ENCODE results near the gene ZNF345. TPM values are rescaled to one million over a fixed set of nuclear protein-coding genes. Genes with fewer than 3 reads are reported as not detected.

The ZNF345 gene
- polyA plus RNA-seq = 1 to 10 TPM; 3.2 to 5.4 (median 3.6) TPM

DNA sequence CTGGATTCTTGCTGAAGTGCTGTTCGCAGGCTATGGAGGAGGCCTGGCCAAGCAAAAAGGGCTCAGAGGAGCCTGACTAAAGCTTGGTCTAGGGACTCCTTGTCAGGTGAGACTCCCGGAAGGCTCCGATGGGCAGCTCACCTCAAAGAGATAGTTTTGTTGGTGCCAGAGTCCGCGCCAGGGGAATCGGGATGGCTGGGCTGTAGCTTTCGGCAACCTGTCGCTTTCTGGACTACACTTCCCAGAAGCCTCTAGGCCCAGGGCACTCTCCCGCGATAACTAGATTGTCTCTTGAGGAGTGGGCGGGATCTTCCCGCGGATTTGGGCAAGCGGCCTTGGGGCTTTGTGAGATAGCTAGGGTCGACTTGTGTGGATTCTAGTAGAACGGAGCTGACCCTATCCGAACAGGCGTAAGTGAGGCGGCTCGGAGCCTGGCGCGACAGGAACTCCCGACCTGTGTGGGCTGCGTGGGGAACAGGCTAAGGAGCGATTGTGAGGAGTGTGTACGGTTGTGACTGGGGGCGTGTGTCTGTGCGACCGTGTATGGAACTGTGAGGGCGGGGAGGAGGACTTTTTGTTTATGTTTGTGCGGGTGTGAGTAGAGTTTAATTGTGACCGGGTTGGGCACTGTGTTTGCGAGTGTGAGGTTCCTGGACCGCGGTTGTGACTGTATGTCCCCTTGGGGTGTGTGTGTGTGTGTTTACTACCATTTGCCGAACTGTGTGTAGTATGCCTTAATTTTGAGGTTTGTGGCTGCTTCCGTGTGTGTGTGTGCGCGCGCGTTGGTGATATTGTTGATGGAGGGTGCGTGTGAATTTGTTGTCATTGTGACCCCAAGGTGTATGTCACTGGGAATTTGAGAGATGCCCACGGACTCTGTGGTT, at the start of gene ZNF345:
TSS of gene ZNF345 (plus strand) at position 318 of the 884 bp plus-strand sequence. CDS start 25,955 bp downstream, outside the sequence.
- peaks cover 4 to 25% (median 22%) of the 10 kb centered on the region in 3 donors for H3K36me3 Mint-ChIP-seq

DNA sequence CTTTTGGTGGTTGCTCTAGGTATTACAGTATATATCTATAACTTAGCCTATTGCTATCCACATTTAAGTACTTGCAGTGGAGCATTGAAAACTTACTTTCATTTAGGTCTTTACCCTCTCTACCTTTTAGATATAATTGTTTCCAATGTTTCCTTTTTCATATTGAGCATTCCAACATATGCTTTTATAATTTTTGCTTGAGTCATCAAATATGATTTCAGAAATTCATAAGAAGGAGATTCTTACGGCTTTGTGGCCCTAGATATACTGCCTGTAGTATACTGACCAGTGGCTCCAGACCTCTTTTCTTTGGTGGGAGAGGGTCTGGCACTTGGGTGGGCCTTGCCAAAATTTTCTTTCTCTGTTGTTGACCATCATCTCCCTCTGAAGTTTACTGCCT, 45.3 kb upstream of the ZNF345 start:
- no peak for DNase-seq
- Mint-ChIP-seq H3K4me3 (no peak overlapping the region), H3K27me3 (ENCODE audit: low read depth in 3 of 3) (no peaks in the 10 kb centered on the region), H3K9me3 (peaks cover 12 to 59% (median 45%) of the 10 kb centered on the region in 6 donors), H3K4me1 (no peaks in the 10 kb centered on the region), H3K27ac (no peak overlapping the region), H3K36me3 (peaks cover 44 to 60% (median 57%) of the 10 kb centered on the region in 3 donors)

More for the DNA sequence above, at the start of gene ZNF345:
- H3K9me3 Mint-ChIP-seq = peaks cover 0 to 6% (median 3%) of the 10 kb centered on the region in 6 donors
- no peak within 1 kb of the TSS for H3K4me3 Mint-ChIP-seq
- H3K27me3 Mint-ChIP-seq (ENCODE audit: low read depth in 3 of 3) = peaks cover 0 to 1% (median 0%) of the 10 kb centered on the region in 3 donors
- H3K27ac Mint-ChIP-seq = no peak within 1 kb of the TSS
- peaks cover 11 to 15% of the 10 kb centered on the region in 2 donors for H3K4me1 Mint-ChIP-seq
- DNase-seq = peak; percentile 84 to 87 (median 87)

DNA sequence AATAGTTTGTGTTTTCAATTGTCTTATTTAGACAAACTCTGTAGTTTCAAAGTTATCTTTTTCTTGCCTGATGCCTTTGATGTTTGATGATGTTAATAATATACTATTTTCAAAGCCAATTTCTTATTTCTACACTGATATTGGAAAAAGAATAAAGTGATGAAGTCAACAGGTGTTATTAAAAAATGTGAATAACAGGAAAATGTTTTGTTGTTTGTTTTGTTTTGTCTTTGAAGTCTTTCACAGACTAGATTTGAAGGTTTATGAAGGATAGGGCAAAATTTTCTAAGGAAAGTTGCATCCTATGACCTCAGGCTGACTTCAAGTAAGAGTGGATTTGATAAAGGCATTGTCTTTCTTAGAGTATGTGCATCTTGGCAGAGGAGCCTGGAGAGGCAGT, 43.6 kb upstream of the ZNF345 start:
- Mint-ChIP-seq H3K27me3 (ENCODE audit: low read depth in 3 of 3) (peaks cover 0 to 4% (median 0%) of the 10 kb centered on the region in 3 donors), H3K4me1 (no peaks in the 10 kb centered on the region), H3K27ac (no peak overlapping the region), H3K9me3 (peaks cover 18 to 69% (median 61%) of the 10 kb centered on the region in 6 donors), H3K36me3 (peaks cover 53 to 67% (median 64%) of the 10 kb centered on the region in 3 donors), H3K4me3 (no peak overlapping the region)
- no peak for DNase-seq

DNA sequence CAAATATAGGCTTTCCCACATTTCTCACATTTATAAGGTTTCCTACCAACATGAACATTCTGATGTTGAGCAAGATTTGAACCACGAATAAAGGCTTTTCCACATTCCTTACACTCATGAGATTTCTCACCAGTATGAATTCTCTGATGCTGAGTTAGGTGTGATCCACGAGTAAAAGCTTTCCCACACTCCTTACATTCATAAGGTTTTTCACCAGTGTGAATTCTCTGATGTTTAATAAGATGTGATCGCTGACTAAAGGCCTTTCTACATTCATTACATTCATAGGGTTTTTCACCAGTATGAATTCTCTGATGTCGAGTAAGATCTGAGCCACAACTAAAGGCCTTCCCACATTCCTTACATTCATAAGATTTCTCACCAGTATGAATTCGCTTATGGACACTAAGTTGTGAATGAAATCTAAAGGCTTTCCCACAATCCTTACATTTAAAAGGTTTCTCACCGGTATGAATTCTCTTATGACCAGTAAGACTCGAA, 31.5 kb upstream of the ZNF345 start:
- no peak for DNase-seq
- Mint-ChIP-seq H3K36me3 (peaks cover 52 to 74% (median 70%) of the 10 kb centered on the region in 3 donors), H3K4me3 (no peak overlapping the region), H3K27me3 (ENCODE audit: low read depth in 3 of 3) (peaks cover 0 to 3% (median 2%) of the 10 kb centered on the region in 3 donors), H3K4me1 (no peaks in the 10 kb centered on the region), H3K27ac (no peak overlapping the region), H3K9me3 (peaks cover 47 to 98% (median 92%) of the 10 kb centered on the region in 6 donors)

DNA sequence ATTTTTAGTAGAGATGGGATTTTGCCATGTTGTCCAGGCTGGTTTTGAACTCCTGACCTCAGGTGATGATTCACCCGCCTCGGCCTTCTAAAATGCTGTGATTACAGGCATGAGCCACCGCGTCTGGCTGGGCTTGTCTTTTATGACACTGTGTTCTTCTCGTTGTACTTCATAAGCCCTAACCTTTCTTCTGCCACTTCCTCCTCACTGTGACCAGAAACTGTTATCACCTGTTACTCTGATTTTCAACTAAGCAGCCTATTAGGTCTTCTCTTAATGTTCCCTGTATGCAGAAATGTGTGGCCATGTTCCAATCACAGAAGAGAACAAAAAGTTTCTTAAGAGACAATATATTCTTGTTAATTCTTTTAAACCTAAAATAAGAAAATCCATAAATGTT, 28.9 kb upstream of the ZNF345 start:
- peaks cover 71 to 88% (median 85%) of the 10 kb centered on the region in 3 donors for H3K36me3 Mint-ChIP-seq

DNA sequence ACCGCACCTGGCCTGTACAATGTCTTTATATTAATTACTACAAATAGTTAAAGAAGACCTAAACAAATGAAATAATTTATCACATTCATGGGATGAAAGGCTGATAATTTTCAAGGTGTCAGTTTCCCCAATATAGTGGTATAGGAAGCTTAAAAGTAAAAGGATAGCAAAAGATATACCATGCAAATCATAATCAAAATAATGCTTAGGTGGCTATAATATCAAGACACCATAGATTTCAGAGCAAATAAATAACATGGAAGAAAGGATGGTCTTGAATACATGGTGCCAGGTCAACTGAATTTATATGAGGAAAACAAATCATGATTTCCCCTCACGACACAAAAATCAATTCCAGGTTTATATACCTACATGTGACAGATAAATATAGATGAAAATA, 17.2 kb upstream of the ZNF345 start:
- Mint-ChIP-seq H3K4me1 (peaks cover 0 to 12% of the 10 kb centered on the region in 2 donors), H3K27ac (no peak overlapping the region)

More for the DNA sequence above, 28.9 kb upstream of the ZNF345 start:
- Mint-ChIP-seq H3K27me3 (ENCODE audit: low read depth in 3 of 3) (peaks cover 0 to 5% (median 2%) of the 10 kb centered on the region in 3 donors), H3K27ac (no peak overlapping the region), H3K4me3 (peak overlapping the region in 1 of 5 donors; percentile 17), H3K4me1 (no peaks in the 10 kb centered on the region), H3K9me3 (peaks cover 49 to 97% (median 91%) of the 10 kb centered on the region in 6 donors)
- DNase-seq = no peak

DNA sequence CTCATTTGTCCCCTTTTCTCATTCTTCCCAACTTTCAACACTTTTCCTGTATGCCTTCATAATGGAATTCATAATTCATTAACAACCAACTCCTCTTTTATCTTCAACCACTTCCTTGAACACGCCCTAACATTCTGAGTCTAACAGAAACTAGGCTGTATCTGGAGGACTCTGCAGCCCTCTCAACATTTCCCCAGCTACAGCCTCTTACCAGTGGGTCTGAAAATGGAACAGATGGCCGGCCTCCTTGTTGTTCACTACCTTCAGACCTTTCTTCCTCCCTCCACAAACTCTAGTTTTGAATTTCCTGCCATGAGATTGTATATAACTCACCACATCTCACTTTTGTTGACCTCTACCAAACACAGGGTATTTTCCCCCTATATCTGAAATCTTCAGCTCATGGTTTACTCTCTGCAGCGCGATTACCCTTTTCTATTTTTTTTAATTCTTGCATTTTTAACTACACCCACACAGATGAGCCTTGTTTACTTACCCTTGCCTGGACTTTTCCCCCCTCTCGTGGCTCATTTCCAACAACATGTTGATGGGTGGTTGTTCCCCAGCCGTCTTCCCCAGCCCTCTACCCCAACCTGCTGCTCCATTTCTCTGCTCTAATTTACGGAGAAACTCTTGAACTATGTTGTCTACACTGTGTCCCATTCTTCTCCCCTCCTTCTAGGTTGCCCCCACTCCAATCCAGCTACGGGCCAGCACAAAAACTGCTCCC, 13.3 kb upstream of the ZNF345 start:
- Mint-ChIP-seq H3K9me3 (peaks cover 13 to 29% (median 25%) of the 10 kb centered on the region in 6 donors), H3K27me3 (ENCODE audit: low read depth in 3 of 3) (peaks cover 0 to 2% (median 2%) of the 10 kb centered on the region in 3 donors), H3K36me3 (peaks cover 28 to 41% (median 40%) of the 10 kb centered on the region in 3 donors), H3K4me3 (no peak overlapping the region), H3K4me1 (peaks cover 0 to 18% of the 10 kb centered on the region in 2 donors), H3K27ac (no peak overlapping the region)
- DNase-seq = no peak

More for the DNA sequence above, 17.2 kb upstream of the ZNF345 start:
- Mint-ChIP-seq H3K9me3 (peaks cover 42 to 68% (median 64%) of the 10 kb centered on the region in 6 donors), H3K27me3 (ENCODE audit: low read depth in 3 of 3) (peaks cover 0 to 3% (median 1%) of the 10 kb centered on the region in 3 donors), H3K4me3 (no peak overlapping the region), H3K36me3 (peaks cover 44 to 64% (median 56%) of the 10 kb centered on the region in 3 donors)
- DNase-seq = no peak

DNA sequence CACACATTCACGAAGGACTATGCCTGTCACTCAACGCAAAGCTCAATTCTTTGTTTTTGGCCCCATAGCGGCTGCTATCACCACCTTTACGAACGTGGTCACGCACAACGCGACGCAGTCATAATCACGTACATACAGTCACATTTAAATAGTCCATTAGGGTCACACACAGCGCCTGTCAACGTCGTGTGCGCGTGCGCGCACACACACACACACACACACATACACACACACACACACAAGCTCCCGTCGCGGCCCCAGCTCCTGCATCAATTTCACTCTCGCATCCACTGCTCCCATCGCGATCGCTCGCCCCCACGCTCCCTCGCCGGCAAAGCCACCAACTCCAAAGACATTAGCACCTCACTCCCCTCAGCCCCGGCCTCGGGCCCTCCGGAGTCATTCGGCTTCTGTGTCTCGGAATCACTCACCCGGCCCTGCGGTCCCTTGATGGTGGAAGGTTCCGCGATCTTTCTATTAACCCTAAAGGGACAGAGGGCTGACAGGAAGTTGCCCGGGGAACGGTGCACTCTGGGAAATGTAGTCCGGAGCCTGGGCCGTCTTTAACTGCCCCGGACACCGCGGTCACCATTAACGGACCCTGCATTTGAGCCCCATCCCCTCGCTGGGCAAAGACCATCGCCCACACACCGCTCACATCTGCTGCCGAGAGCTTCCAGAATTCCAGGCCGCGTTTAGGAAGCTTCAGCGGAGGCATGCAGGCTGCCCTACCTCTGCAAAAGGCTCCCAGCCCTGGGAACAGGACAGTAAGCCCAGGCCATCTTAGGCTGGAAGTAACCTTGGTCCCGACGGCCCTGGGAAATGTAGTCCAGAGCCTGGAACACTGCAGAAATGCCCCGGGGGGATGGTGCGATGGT, 12.5 kb upstream of the ZNF345 start, which contains the start of gene ZNF790:
TSS of gene ZNF790 (minus strand) at position 482 of the 878 bp plus-strand sequence. CDS start 12,768 bp downstream, outside the sequence.
- H3K4me1 Mint-ChIP-seq = peaks cover 0 to 18% of the 10 kb centered on the region in 2 donors
- peak; percentile 86 to 89 (median 89) for DNase-seq
- peak within 1 kb of the TSS in 3 of 6 donors; percentile 54 to 94 (median 84) for H3K27ac Mint-ChIP-seq
- peaks cover 0 to 2% (median 2%) of the 10 kb centered on the region in 3 donors for H3K27me3 Mint-ChIP-seq (ENCODE audit: low read depth in 3 of 3)
- H3K4me3 Mint-ChIP-seq = peak within 1 kb of the TSS in 1 of 5 donors; percentile 29
- peaks cover 22 to 39% (median 35%) of the 10 kb centered on the region in 3 donors for H3K36me3 Mint-ChIP-seq
- peaks cover 7 to 23% (median 20%) of the 10 kb centered on the region in 6 donors for H3K9me3 Mint-ChIP-seq

DNA sequence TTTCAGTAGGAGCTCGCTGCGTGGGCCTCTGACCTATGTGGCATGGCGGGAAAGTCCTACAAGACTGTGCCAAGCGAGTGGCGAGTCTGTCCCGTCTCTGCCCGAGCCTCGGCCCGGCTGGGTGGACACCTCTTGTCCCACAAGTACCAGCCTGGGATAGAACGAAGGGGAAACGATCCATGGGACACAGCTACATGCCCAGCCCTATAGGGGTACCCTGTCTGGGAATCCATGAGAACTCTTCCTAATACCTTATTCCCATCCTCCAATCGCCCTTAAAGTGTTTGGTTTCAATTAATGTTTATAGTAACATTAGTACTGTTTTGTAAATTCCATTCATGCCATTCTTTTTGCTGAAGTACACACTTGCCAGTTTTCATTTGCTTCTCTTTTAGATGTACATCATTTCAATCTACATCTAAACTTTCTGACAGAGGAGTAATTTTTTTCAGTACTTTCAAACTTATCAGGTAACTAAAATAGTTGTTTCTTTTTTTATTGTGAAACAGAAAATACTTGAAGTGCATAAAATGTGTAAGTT, 11.8 kb upstream of the ZNF345 start:
- H3K27ac Mint-ChIP-seq = peak overlapping the region in 3 of 6 donors; percentile 54 to 94 (median 84)
- H3K4me1 Mint-ChIP-seq = peaks cover 0 to 18% of the 10 kb centered on the region in 2 donors
- H3K4me3 Mint-ChIP-seq = no peak overlapping the region
- H3K9me3 Mint-ChIP-seq = peaks cover 4 to 18% (median 14%) of the 10 kb centered on the region in 6 donors
- peaks cover 16 to 37% (median 33%) of the 10 kb centered on the region in 3 donors for H3K36me3 Mint-ChIP-seq
- DNase-seq = no peak
- H3K27me3 Mint-ChIP-seq (ENCODE audit: low read depth in 3 of 3) = peaks cover 0 to 2% (median 2%) of the 10 kb centered on the region in 3 donors

DNA sequence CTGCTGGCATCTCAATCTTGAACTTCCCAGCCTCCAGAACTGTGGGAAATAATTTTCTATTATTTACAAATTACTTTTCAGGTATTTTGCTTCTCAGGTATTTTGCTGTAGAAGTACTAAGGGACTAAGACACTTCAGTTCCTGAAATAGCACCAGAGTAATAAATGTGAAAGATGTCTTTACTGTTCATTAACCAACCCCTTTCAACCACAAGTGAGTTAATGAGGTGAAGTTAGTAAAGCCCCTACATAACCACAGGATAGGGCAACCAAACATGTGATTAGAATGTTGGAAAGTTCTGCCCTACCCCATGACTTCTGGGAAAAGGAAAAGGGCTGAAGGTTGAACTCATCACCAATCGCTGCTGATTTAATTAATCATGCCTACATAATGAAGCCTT, 2.7 kb upstream of the ZNF345 start:
- peaks cover 0 to 1% (median 0%) of the 10 kb centered on the region in 6 donors for H3K9me3 Mint-ChIP-seq
- H3K27ac Mint-ChIP-seq = peak overlapping the region in 2 of 6 donors; percentile 96
- DNase-seq = no peak

DNA sequence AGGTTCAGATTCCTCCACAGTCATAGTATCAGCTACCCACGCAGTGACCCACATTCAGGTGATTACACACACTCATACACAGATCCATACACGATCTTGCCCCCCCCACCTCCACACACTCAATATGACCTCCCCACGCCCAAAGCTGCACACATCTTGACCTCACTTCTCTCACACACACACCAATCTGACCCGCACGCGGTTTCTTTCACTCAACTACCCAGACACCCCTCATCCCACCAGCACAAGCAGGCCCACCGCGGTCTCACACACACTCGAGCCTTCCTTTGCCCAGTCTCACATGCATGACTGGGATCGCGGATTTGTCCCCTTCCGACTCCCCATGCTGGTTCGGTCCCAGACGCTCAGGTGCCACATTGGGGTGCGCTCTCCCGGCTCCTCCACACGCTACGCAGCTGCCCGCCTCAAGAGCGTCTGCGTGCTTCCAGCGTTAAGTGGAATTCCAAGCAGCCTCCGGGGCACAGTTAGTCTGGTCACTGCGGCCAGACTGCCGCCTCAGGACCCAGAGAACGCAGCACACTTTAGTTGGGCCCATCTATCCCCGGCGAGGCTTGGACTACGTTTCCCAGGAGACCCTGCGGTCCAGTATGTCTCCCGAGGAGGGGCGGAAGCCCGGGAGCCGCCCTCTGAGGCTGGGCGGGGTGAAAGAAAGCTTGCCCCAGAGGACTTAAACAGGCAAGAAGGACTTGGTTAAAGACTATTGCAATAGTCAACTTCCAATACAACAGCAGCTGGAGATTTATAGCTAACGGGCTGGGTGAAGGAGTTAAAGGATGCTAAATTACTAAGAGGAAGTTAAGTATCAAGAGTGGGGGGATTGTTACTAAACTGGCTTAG, 746 bp upstream of the ZNF345 start:
- H3K4me1 Mint-ChIP-seq = peaks cover 10 to 11% of the 10 kb centered on the region in 2 donors
- H3K27me3 Mint-ChIP-seq (ENCODE audit: low read depth in 3 of 3) = peaks cover 0 to 1% (median 0%) of the 10 kb centered on the region in 3 donors
- H3K27ac Mint-ChIP-seq = no peak overlapping the region
- peaks cover 6 to 25% (median 23%) of the 10 kb centered on the region in 3 donors for H3K36me3 Mint-ChIP-seq
- H3K9me3 Mint-ChIP-seq = peaks cover 0 to 3% (median 0%) of the 10 kb centered on the region in 6 donors
- DNase-seq = peak; percentile 82 to 84 (median 84)
- no peak overlapping the region for H3K4me3 Mint-ChIP-seq

More for the DNA sequence above, 2.7 kb upstream of the ZNF345 start:
- peak overlapping the region in 2 of 5 donors; percentile 81 to 84 for H3K4me3 Mint-ChIP-seq
- H3K36me3 Mint-ChIP-seq = peaks cover 10 to 22% (median 16%) of the 10 kb centered on the region in 3 donors
- peaks cover 0 to 3% (median 0%) of the 10 kb centered on the region in 3 donors for H3K27me3 Mint-ChIP-seq (ENCODE audit: low read depth in 3 of 3)
- peaks cover 5 to 8% of the 10 kb centered on the region in 2 donors for H3K4me1 Mint-ChIP-seq

All from immature natural killer cell (primary cell).